H1 (cell line): ENCODE results near the gene PTHLH. TPM values are rescaled to one million over a fixed set of nuclear protein-coding genes. Genes with fewer than 3 reads are reported as not detected.

Experiments
- CTCF ChIA-PET: fragments of 300-600 bp; sonication (Branson Sonifier 250); formaldehyde crosslinking; loops from one replicate; lab custom pipeline; 2021; ENCODE audit not compliant: partially characterized antibody; lab: Charles Lee
- POLR2A ChIA-PET: fragments of 300-600 bp; sonication (Branson Sonifier 250); formaldehyde crosslinking; loops from one replicate; lab custom pipeline; 2021; ENCODE audit warnings: inconsistent platforms; ENCODE audit not compliant: partially characterized antibody; lab: Charles Lee
- DNase-seq, 2 experiments: peaks; one replicate each; pipeline versions ENCODE4 v3.0.0 to v3.0.0-alpha.2; 2010 to 2022; ENCODE audit warnings: low spot score in 2 of 2, low read depth in 1 of 2, mixed read lengths in 1 of 2
- FAIRE-seq: peaks from 2 replicates; lab custom pipeline; 2011; peaks lifted over from hg19 to GRCh38; lab: Jason Lieb, UNC
- H2AFZ ChIP-seq: 2 replicates; pipeline ENCODE4 v1.8.1; 2012; ENCODE audit warnings: low read length, inconsistent platforms
- H2AK5ac ChIP-seq: 2 replicates; pipeline ENCODE4 v1.6.1; 2013; ENCODE audit warnings: low read depth, low read length
- H2BK120ac ChIP-seq: replicated peaks from 2 replicates; pipeline ENCODE3; 2013; ENCODE audit warnings: low read depth, low read length, inconsistent platforms
- H2BK12ac ChIP-seq: 2 replicates; pipeline ENCODE4 v1.6.1; 2013; ENCODE audit warnings: low read depth, low read length
- H2BK15ac ChIP-seq: 2 replicates; pipeline ENCODE4 v1.6.1; 2013; ENCODE audit warnings: low read length
- H2BK20ac ChIP-seq: 2 replicates; pipeline ENCODE4 v1.6.1; 2013; ENCODE audit warnings: low read length
- H2BK5ac ChIP-seq: 2 replicates; pipeline ENCODE4 v1.6.1; 2013; ENCODE audit warnings: low read depth, low read length
- H3K14ac ChIP-seq: 2 replicates; pipeline ENCODE4 v1.6.1; 2013; ENCODE audit warnings: inconsistent platforms; ENCODE audit not compliant: insufficient read length
- H3K18ac ChIP-seq: 2 replicates; pipeline ENCODE4 v1.6.1; 2013; ENCODE audit warnings: low read length; ENCODE audit errors: extremely low read depth
- H3K23ac ChIP-seq: 2 replicates; pipeline ENCODE4 v1.6.1; 2013; ENCODE audit warnings: inconsistent platforms; ENCODE audit not compliant: insufficient read length
- H3K23me2 ChIP-seq: 2 replicates; pipeline ENCODE4 v1.6.1; 2013; ENCODE audit warnings: low read depth, low read length
- H3K27ac ChIP-seq: 2 replicates; pipeline ENCODE4 v1.6.1; 2011; ENCODE audit warnings: low read depth, low read length, inconsistent platforms
- H3K27me3 ChIP-seq, 4 experiments: replicated peaks in 1 of 4; 1 replicate in 1 of 4; 2 replicates in 3 of 4; pipeline versions ENCODE4 v1.6.1 to v1.8.1; 2011 to 2013; ENCODE audit warnings: low read length in 3 of 4, mild to moderate bottlenecking in 3 of 4, inconsistent platforms in 2 of 4, mixed read lengths in 2 of 4, moderate library complexity in 1 of 4; ENCODE audit not compliant: control insufficient read depth in 3 of 4, insufficient read depth in 3 of 4; ENCODE audit errors: extremely low read depth in 1 of 4
- H3K36me3 ChIP-seq, 4 experiments: 2 replicates each; pipeline versions ENCODE4 v1.6.1 to v1.8.1; 2011 to 2013; ENCODE audit warnings: mild to moderate bottlenecking in 4 of 4, low read length in 3 of 4, moderate library complexity in 2 of 4, control low read depth in 1 of 4, inconsistent platforms in 1 of 4; ENCODE audit not compliant: insufficient read depth in 4 of 4, control insufficient read depth in 2 of 4
- H3K4ac ChIP-seq: replicated peaks from 2 replicates; pipeline ENCODE3; 2013; ENCODE audit warnings: low read length, low read depth, mixed read lengths, inconsistent platforms; ENCODE audit not compliant: insufficient read length
- H3K4me1 ChIP-seq, 4 experiments: replicated peaks in 1 of 4; 1 replicate in 1 of 4; 2 replicates in 3 of 4; pipeline versions ENCODE4 v1.6.1 to v1.8.1; 2011 to 2013; ENCODE audit warnings: low read length in 3 of 4, inconsistent platforms in 2 of 4, mixed read lengths in 1 of 4; ENCODE audit not compliant: insufficient read depth in 4 of 4, control insufficient read depth in 3 of 4
- H3K4me2 ChIP-seq, 2 experiments: 2 replicates each; pipeline versions ENCODE4 v1.6.1 to v1.8.1; 2011 to 2013; ENCODE audit warnings: low read depth in 2 of 2, low read length in 2 of 2, control low read depth in 1 of 2, inconsistent platforms in 1 of 2, mild to moderate bottlenecking in 1 of 2; ENCODE audit not compliant: insufficient read depth in 1 of 2
- H3K4me3 ChIP-seq, 4 experiments: fragments of 200-600, 300-600 bp in 1 of 4; sonication (generic), shearing (Covaris generic), sonication (Bioruptor Twin) in 1 of 4; 2 replicates each; pipeline versions ENCODE4 v1.5.1 to v1.8.1; 2011 to 2016; ENCODE audit warnings: low read length in 4 of 4, low read depth in 3 of 4, control low read depth in 2 of 4, inconsistent platforms in 2 of 4, mild to moderate bottlenecking in 2 of 4, mixed read lengths in 1 of 4, moderate library complexity in 1 of 4; ENCODE audit not compliant: insufficient read depth in 2 of 4; ENCODE audit errors: extremely low read depth in 1 of 4
- H3K56ac ChIP-seq: replicated peaks from 2 replicates; pipeline ENCODE3; 2013; ENCODE audit warnings: low read depth, mild to moderate bottlenecking, mixed read lengths, low read length, inconsistent platforms; ENCODE audit not compliant: insufficient read length
- H3K79me1 ChIP-seq: 2 replicates; pipeline ENCODE4 v1.6.1; 2013; ENCODE audit warnings: low read depth, low read length, control low read depth
- H3K79me2 ChIP-seq, 2 experiments: 2 replicates each; pipeline versions ENCODE4 v1.6.1 to v1.8.1; 2012 to 2013; ENCODE audit warnings: low read length in 2 of 2, mild to moderate bottlenecking in 2 of 2, inconsistent platforms in 1 of 2; ENCODE audit not compliant: insufficient read depth in 2 of 2, control insufficient read depth in 1 of 2
- H3K9ac ChIP-seq, 4 experiments: replicated peaks in 1 of 4; 1 replicate in 1 of 4; 2 replicates in 3 of 4; pipeline versions ENCODE4 v1.6.1 to v1.8.1; 2011 to 2013; ENCODE audit warnings: low read depth in 3 of 4, low read length in 3 of 4, control low read depth in 2 of 4, mild to moderate bottlenecking in 2 of 4, moderate library complexity in 2 of 4, inconsistent platforms in 1 of 4; ENCODE audit errors: extremely low read depth in 1 of 4
- H3K9me3 ChIP-seq, 2 experiments: 2 replicates each; pipeline versions ENCODE4 v1.6.1 to v1.8.1; 2012 to 2013; ENCODE audit warnings: mild to moderate bottlenecking in 2 of 2, moderate library complexity in 2 of 2, control low read depth in 1 of 2, inconsistent platforms in 1 of 2, low read depth in 1 of 2, low read length in 1 of 2, mixed read lengths in 1 of 2; ENCODE audit not compliant: insufficient read depth in 2 of 2
- H4K20me1 ChIP-seq, 2 experiments: replicated peaks in 1 of 2; 2 replicates each; pipeline versions ENCODE3 to v1.8.1; 2011 to 2013; ENCODE audit warnings: inconsistent platforms in 2 of 2, low read length in 2 of 2, mild to moderate bottlenecking in 1 of 2; ENCODE audit not compliant: insufficient read depth in 2 of 2, control insufficient read depth in 1 of 2
- H4K5ac ChIP-seq: 2 replicates; pipeline ENCODE4 v1.6.1; 2013; ENCODE audit warnings: low read length, low read depth, mixed read lengths, inconsistent platforms; ENCODE audit not compliant: insufficient read length
- H4K8ac ChIP-seq: 2 replicates; pipeline ENCODE4 v1.8.0; 2013; ENCODE audit warnings: mild to moderate bottlenecking, moderate library complexity, low read length, inconsistent platforms; ENCODE audit not compliant: insufficient read depth; ENCODE audit errors: extremely low read depth
- H4K91ac ChIP-seq: replicated peaks from 2 replicates; pipeline ENCODE3; 2013; ENCODE audit warnings: low read length, mixed read lengths, inconsistent platforms; ENCODE audit not compliant: insufficient read length
- BACH1 ChIP-seq: IDR thresholded peaks from 2 replicates; pipeline ENCODE4 v1.6.1; 2012; ENCODE audit warnings: low read length, improper control_type of control experiment
- CBX8 ChIP-seq: fragments of 300-800, 300-1000 bp; sonication (generic); IDR thresholded peaks from 2 replicates; pipeline ENCODE4 v1.7.1; 2016; ENCODE audit warnings: low read depth, low read length, borderline replicate concordance
- CEBPB ChIP-seq: IDR thresholded peaks from 2 replicates; pipeline ENCODE4 v1.6.1; 2012; ENCODE audit warnings: low read depth, low read length
- CHD1 ChIP-seq: IDR thresholded peaks from 2 replicates; pipeline ENCODE4 v1.6.1; 2012; ENCODE audit warnings: low read depth, low read length, improper control_type of control experiment
- JUN ChIP-seq: IDR thresholded peaks from 2 replicates; pipeline ENCODE4 v1.6.1; 2011; ENCODE audit warnings: low read depth, mild to moderate bottlenecking, improper control_type of control experiment, low read length
- JUND ChIP-seq: IDR thresholded peaks from 2 replicates; pipeline ENCODE4 v1.6.1; 2011; ENCODE audit warnings: mild to moderate bottlenecking, improper control_type of control experiment, low read length
- RBBP5 ChIP-seq: IDR thresholded peaks from 2 replicates; pipeline ENCODE4 v1.7.1; 2012; ENCODE audit warnings: low read depth, mild to moderate bottlenecking, inconsistent platforms, low read length, moderate library complexity, borderline replicate concordance
- RNF2 ChIP-seq: fragments of 200-900, 300-1000 bp; sonication (generic); IDR thresholded peaks from 2 replicates; pipeline ENCODE4 v1.7.1; 2016; ENCODE audit warnings: borderline replicate concordance, low read depth, mild to moderate bottlenecking, antibody characterized with exemption, low read length; ENCODE audit not compliant: poor library complexity, severe bottlenecking; ENCODE audit errors: missing control alignments
- SIRT6 ChIP-seq: IDR thresholded peaks from one replicate; pipeline ENCODE4 v1.7.1; 2012; ENCODE audit warnings: low read length, inconsistent platforms
- SP1 ChIP-seq: IDR thresholded peaks from 2 replicates; pipeline ENCODE4 v1.6.1; 2011; ENCODE audit warnings: low read depth, low read length
- SP2 ChIP-seq: IDR thresholded peaks from 2 replicates; pipeline ENCODE4 v1.6.1; 2012; ENCODE audit warnings: mild to moderate bottlenecking, low read length, inconsistent platforms
- SUZ12 ChIP-seq: fragments of 200-600 bp; sonication (generic); IDR thresholded peaks from 2 replicates; pipeline ENCODE4 v1.6.1; 2012; ENCODE audit warnings: mild to moderate bottlenecking, inconsistent platforms, low read length, moderate library complexity, mixed read lengths
- TBP ChIP-seq: IDR thresholded peaks from 2 replicates; pipeline ENCODE4 v1.6.1; 2011; ENCODE audit warnings: low read depth, low read length, improper control_type of control experiment
- TEAD4 ChIP-seq: IDR thresholded peaks from 2 replicates; pipeline ENCODE4 v1.6.1; 2012; ENCODE audit warnings: low read depth, low read length, inconsistent platforms, mixed read lengths
- WGBS, 2 experiments: shearing (Covaris generic) in 1 of 2; methylation state at CpG; one replicate each; pipeline versions ENCODE4 v1.1.6 to v1.1.7; 2013 to 2015; ENCODE audit warnings: low lambda C conversion rate in 2 of 2, mixed read lengths in 2 of 2, inconsistent platforms in 1 of 2, low coverage in 1 of 2, missing lambda C conversion rate in 1 of 2; ENCODE audit not compliant: insufficient replicate concordance in 2 of 2, insufficient coverage in 1 of 2, insufficient read length in 1 of 2; ENCODE audit errors: extremely low coverage in 1 of 2, missing lambda C conversion rate in 1 of 2; 5-methylcytosine and 5-hydroxymethylcytosine counted together
- polyA plus RNA-seq, 7 experiments: library from polyadenylated mRNA; depleted of rRNA in 3 of 7; stranded (reverse) in 5 of 7; unstranded in 2 of 7; fragments of >200 nt in 5 of 7; fragments of 200-250 nt in 2 of 7; gene quantifications; 1 replicate in 5 of 7; 2 replicates in 1 of 7; 4 replicates in 1 of 7; pipeline versions ENCODE4 v1.2.1 to v1.2.3, GENCODE V29; 2011 to 2013; ENCODE audit warnings: missing spikeins in 2 of 7, mixed read lengths in 2 of 7
- total RNA-seq: library from RNA; stranded (reverse); fragmentation: NEBNext Ultra II Directional; extraction: Animal tissue kit (Norgen Biotek cat#: 25700); gene quantifications from 2 replicates; pipeline ENCODE4 v1.2.1, GENCODE V29; 2021

The PTHLH gene
- total and polyA plus RNA-seq, 2 of the 8 experiments (the other 6 are each of a cell fraction or from before 2014, with no cell fraction given), result 0.32 TPM; not detected in 1

DNA sequence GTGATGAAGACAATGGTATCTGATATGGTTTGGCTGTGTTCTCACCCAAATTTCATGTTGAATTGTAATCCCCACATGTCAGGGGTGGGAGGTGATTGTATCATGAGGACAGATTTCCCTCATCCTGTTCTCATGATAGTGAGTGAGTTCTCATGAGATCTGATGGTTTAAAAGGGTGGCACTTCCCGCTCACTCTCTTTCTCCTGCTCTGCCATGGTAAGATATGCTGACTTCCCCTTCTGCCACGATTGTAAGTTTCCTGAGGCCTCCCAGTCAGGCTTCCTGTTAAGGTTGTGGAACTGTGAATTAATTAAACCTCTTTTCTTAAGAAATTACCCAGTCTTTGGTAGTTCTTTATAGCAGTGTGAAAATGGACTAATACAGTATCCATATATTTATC, 25.6 kb upstream of the PTHLH start:
- no peak overlapping the region for H2BK120ac ChIP-seq
- no peak overlapping the region for H3K4me3 ChIP-seq
- H4K20me1 ChIP-seq, result no peaks in the 10 kb centered on the region
- H4K91ac ChIP-seq, result no peak overlapping the region
- H2BK5ac ChIP-seq, result no peak overlapping the region
- no peak overlapping the region for H4K5ac ChIP-seq
- H3K9ac ChIP-seq, result no peak overlapping the region
- no peaks in the 10 kb centered on the region for H3K27me3 ChIP-seq
- DNase-seq (no peak), FAIRE-seq (no peak)
- no peak overlapping the region for H2AFZ ChIP-seq
- H4K8ac ChIP-seq, result no peak overlapping the region
- H2BK20ac ChIP-seq, result no peak overlapping the region
- no peak overlapping the region for H3K23ac ChIP-seq
- no peak overlapping the region for H3K56ac ChIP-seq
- no peaks in the 10 kb centered on the region for H3K36me3 ChIP-seq
- H3K4me1 ChIP-seq, result peaks cover 0 to 4% (median 0%) of the 10 kb centered on the region in 4 experiments; a peak in 2 of 7 replicates
- H2BK15ac ChIP-seq, result no peak overlapping the region
- H3K4ac ChIP-seq, result no peak overlapping the region
- H3K23me2 ChIP-seq, result no peaks in the 10 kb centered on the region
- H3K27ac ChIP-seq, result no peak overlapping the region
- 90% methylated on average over 2 of the region's 2 CpGs; no CpG with 5 or more reads in 1 of the 2 experiments for WGBS, 2 experiments
- no peak overlapping the region for H3K4me2 ChIP-seq
- ChIA-PET CTCF (no interaction called here), POLR2A (no interaction called here)
- no peaks in the 10 kb centered on the region for H3K9me3 ChIP-seq
- H3K79me2 ChIP-seq, result no peaks in the 10 kb centered on the region
- no peak overlapping the region for H2BK12ac ChIP-seq
- H2AK5ac ChIP-seq, result no peak overlapping the region
- no peak overlapping the region for H3K14ac ChIP-seq
- no peaks in the 10 kb centered on the region for H3K79me1 ChIP-seq
- H3K18ac ChIP-seq, result no peak overlapping the region
- no peak for TF ChIP-seq SP1
- TF ChIP-seq JUN, result no peak
- no peak for TF ChIP-seq SUZ12
- no peak for TF ChIP-seq RBBP5
- no peak for TF ChIP-seq CHD1
- no peak for TF ChIP-seq CBX8
- no peak for TF ChIP-seq RNF2
- TF ChIP-seq TEAD4, result no peak
- no peak for TF ChIP-seq SP2
- TF ChIP-seq SIRT6, result no peak
- TF ChIP-seq CEBPB, result no peak
- no peak for TF ChIP-seq BACH1
- no peak for TF ChIP-seq JUND
- TF ChIP-seq TBP, result no peak
